OCI-LY7 (cell line): Measurements from ENCODE around the gene INSC.

Experiments
- CTCF ChIP-seq: fragments of 200-600 bp; sonication (generic); conservative IDR thresholded peaks from 2 replicates; pipeline ENCODE4 v1.5.1; 2014; ENCODE audit warnings: mild to moderate bottlenecking, antibody characterized with exemption, low read length, moderate library complexity, mixed read lengths
- EZH2phosphoT487 ChIP-seq: fragments of 200-600 bp; sonication (generic); IDR thresholded peaks from 2 replicates; pipeline ENCODE4 v1.6.1; 2018; ENCODE audit warnings: low read depth, borderline replicate concordance, mild to moderate bottlenecking, mixed run types, antibody characterized with exemption, low read length, moderate library complexity, mixed read lengths

GRCh38 chr11:15072551-15073143 lies 42.1 kb upstream of the INSC start:
- no peak for TF ChIP-seq EZH2phosphoT487
- TF ChIP-seq CTCF = no peak
